Neuron (in vitro differentiated cells): ENCODE data around the gene DPP4.

Experiments used
- H2AFZ ChIP-seq: one replicate; pipeline ENCODE4 v1.6.1; 2013; ENCODE audit warnings: low read depth, mild to moderate bottlenecking, inconsistent platforms, low read length, moderate library complexity
- H3K27me3 ChIP-seq: one replicate; pipeline ENCODE4 v1.6.1; 2013; ENCODE audit warnings: low read length; ENCODE audit not compliant: insufficient read depth
- H3K36me3 ChIP-seq: one replicate; pipeline ENCODE4 v1.6.1; 2013; ENCODE audit warnings: low read length; ENCODE audit not compliant: insufficient read depth
- H3K4me1 ChIP-seq: one replicate; pipeline ENCODE4 v1.6.1; 2013; ENCODE audit warnings: low read length; ENCODE audit not compliant: insufficient read depth
- H3K4me3 ChIP-seq: 2 replicates; pipeline ENCODE4 v1.5.1; 2013; ENCODE audit warnings: mild to moderate bottlenecking, low read length, moderate library complexity
- H3K9me3 ChIP-seq: one replicate; pipeline ENCODE4 v1.6.1; 2013; ENCODE audit warnings: low read length

The DPP4 gene

DNA sequence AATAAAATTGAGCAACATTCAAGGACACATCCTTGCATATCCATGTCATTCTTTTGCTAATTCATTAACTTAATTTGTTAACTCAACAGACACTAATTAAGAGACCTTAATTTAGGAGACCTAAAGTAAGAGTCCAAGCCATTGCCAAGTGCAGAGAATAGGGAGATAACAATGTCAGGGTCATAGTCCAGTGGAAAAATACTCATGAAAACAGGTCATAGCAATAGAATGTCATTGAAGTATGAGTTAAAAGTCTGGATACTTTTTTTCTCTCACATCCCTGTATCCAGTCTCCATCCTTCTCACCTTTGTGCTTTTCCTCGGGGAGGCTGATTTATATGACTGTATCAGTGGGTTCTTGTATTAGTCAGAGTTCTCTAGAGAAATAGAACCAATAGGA, 26.6 kb upstream of the DPP4 start:
- Histone ChIP-seq H3K4me3 (no peak overlapping the region), H3K27me3 (no peaks in the 10 kb centered on the region), H3K36me3 (no peaks in the 10 kb centered on the region), H2AFZ (no peak overlapping the region), H3K9me3 (no peaks in the 10 kb centered on the region), H3K4me1 (no peaks in the 10 kb centered on the region)

DNA sequence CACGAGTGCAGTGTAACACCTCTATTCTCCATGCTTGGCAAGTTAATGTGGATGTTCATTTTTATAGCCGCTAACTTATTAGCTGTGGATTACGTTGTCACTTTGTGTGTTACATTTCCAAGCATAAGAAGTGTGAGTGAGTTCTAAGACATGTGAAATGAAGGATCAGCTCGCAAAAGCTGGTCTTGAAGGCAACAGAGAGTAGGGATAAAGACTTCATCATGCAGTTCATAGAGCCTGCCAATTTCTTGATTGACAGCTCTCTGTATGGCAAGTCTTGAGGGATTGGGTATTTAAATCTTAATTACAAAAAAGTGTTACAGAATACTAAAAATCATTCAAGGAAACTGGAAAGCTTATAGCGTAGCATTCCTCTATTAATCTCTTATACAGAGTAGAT, 25.8 kb upstream of the DPP4 start:
- Histone ChIP-seq H3K4me3 (no peak overlapping the region), H3K9me3 (no peaks in the 10 kb centered on the region), H3K36me3 (no peaks in the 10 kb centered on the region), H2AFZ (no peak overlapping the region), H3K4me1 (no peaks in the 10 kb centered on the region), H3K27me3 (no peaks in the 10 kb centered on the region)

- Histone ChIP-seq H3K27me3 (no peaks in the 10 kb centered on the region), H3K9me3 (no peaks in the 10 kb centered on the region), H3K36me3 (no peaks in the 10 kb centered on the region), H3K4me1 (no peaks in the 10 kb centered on the region), H2AFZ (no peak overlapping the region), H3K4me3 (no peak overlapping the region)
Measured at GRCh38 chr2:162092658-162093556, 18.9 kb upstream of the DPP4 start.

GRCh38 chr2:162092008-162092390, 18.0 kb upstream of the DPP4 start:
- Histone ChIP-seq H3K4me3 (no peak overlapping the region), H3K27me3 (no peaks in the 10 kb centered on the region), H2AFZ (no peak overlapping the region), H3K36me3 (no peaks in the 10 kb centered on the region), H3K4me1 (no peaks in the 10 kb centered on the region), H3K9me3 (no peaks in the 10 kb centered on the region)

DNA sequence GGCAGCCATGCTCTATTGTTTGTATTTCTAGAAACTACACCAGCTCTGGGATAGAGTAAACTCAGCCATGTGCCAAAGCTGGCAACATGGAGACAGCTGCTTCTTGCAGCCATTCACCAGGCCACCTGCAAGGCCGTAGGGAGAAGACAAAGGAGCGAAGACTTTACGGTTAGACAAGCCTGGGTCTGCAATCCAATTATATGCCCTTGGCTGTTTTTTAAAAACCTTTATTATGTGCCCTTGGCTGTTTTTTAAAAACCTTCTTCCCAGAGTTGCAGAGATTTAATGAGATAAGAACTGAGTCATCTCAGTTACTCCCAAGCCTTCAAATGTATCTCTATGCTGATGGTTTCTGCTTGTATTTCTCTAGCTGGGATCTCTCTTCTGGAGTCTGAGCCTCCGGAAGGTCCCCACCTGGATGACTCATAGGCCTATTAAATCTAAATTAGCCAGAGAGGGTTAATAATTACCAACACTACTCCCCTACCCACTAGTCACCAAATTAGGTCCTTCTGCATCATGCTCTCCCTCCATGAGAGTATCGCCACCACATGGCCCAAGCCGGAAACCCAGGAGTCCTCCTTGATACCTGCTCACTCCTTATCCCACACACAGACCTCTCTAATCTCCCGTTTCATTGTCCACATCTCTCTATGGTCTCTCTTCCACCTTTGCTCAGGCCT, 17.5 kb upstream of the DPP4 start:
- H3K36me3 ChIP-seq: no peaks in the 10 kb centered on the region
- H3K4me1 ChIP-seq: no peaks in the 10 kb centered on the region
- H2AFZ ChIP-seq: no peak overlapping the region
- H3K4me3 ChIP-seq: no peak overlapping the region
- H3K27me3 ChIP-seq: no peaks in the 10 kb centered on the region
- no peaks in the 10 kb centered on the region for H3K9me3 ChIP-seq

GRCh38 chr2:162090109-162090508, 16.1 kb upstream of the DPP4 start:
- Histone ChIP-seq H3K4me3 (no peak overlapping the region), H3K4me1 (no peaks in the 10 kb centered on the region), H3K27me3 (no peaks in the 10 kb centered on the region), H3K36me3 (no peaks in the 10 kb centered on the region), H3K9me3 (no peaks in the 10 kb centered on the region), H2AFZ (no peak overlapping the region)

DNA sequence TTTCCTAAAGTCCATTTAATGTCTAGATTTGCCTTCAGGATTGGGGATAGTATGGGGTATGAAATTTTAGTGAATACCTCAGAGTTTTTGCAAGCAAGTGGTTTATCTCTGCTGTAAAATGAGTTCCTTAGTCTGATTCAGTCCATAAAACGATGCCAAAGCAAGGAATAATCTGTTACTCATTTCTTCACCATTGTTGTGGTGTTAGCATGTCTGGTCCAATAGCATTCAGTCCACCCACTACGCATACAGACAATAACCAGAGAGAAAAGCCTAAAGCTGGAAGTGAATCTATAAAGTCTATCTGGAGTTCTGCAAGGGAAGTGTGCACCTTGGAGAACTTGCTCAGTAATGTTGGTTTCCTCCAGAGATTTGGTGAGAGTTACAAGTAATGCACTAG, 12.9 kb upstream of the DPP4 start:
- Histone ChIP-seq H2AFZ (no peak overlapping the region), H3K27me3 (no peaks in the 10 kb centered on the region), H3K36me3 (no peaks in the 10 kb centered on the region), H3K4me1 (no peaks in the 10 kb centered on the region), H3K4me3 (no peak overlapping the region), H3K9me3 (no peaks in the 10 kb centered on the region)

DNA sequence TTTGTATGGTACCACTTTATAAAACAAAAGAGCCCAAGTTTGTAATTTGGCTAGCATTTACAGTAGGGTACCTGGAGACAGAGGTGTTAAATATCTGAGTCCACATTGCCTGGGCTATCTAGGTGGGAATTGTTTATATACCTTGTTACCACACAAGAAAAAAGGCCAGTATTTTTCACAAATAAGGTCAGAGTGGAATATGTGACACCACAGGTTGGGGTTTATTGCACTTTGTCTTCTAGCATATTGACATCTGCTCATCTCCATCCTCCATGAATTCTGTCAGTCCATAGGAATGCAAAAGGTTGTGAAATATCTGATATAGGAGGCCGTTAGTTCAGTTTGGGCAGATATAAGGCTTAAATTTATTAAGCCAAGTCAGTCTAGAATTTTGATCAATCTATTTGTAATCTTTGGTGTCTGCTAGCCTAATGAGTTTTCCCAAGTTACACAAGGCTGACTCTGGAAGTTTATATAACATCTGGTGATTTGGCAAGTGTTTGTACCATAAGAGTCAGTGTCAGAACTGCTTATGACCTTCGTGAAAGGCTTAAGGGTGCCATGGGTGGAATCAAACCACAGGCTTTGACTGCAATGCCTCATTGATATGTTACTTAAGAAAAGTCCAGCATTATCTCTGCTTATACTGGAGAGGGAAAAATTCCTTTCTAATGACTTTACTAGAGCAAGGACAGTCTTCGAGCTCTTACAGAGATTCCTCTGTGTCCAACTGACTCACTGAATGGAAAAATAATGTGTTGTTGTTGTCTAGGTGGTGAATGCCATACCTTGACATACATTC, 11.3 kb upstream of the DPP4 start:
- H2AFZ ChIP-seq: no peak overlapping the region
- no peaks in the 10 kb centered on the region for H3K36me3 ChIP-seq
- H3K27me3 ChIP-seq: no peaks in the 10 kb centered on the region
- no peak overlapping the region for H3K4me3 ChIP-seq
- H3K9me3 ChIP-seq: no peaks in the 10 kb centered on the region
- H3K4me1 ChIP-seq: no peaks in the 10 kb centered on the region

DNA sequence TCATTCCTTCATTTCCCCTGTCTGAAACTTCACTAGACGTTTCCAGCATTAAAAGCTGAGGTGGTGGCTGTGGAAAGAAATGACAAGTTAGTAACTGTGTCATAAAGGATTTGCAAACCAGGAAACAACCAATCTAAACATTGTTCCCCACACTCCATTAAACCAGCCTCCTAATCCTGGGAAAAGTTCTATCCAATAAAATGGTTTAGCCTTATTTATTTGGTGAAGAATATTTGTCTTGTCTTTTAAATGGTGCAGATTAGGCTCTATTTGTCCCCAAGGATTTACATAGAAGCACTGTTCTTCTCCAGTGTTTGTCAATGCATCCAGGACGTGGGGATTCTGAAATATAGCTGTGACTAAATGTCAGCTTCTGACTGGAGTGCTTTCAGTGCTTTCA, 10.5 kb upstream of the DPP4 start:
- no peaks in the 10 kb centered on the region for H3K9me3 ChIP-seq
- no peaks in the 10 kb centered on the region for H3K4me1 ChIP-seq
- H3K36me3 ChIP-seq: no peaks in the 10 kb centered on the region
- H2AFZ ChIP-seq: no peak overlapping the region
- H3K4me3 ChIP-seq: no peak overlapping the region
- no peaks in the 10 kb centered on the region for H3K27me3 ChIP-seq

DNA sequence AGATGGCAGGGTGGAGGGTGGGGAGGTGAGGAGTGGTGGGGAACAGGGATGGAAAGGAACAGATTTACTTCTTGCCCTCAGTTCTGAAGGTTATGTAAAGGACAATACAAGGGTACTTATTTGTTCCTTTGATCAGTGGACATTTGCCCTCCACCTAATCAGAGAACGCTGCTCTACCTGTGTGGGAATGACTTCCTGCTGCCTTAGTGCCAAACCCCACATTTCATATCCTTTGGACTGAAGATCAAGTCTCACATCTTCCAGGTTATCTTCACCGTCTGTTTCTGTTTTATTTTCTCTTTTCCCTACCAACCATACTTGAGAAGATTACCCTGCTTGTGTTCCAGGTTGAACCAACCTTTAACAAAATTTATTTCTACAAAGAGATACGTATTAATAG, 8.7 kb upstream of the DPP4 start:
- Histone ChIP-seq H3K4me1 (no peaks in the 10 kb centered on the region), H3K36me3 (no peaks in the 10 kb centered on the region), H3K9me3 (peaks cover 2% of the 10 kb centered on the region), H3K4me3 (no peak overlapping the region), H2AFZ (no peak overlapping the region), H3K27me3 (no peaks in the 10 kb centered on the region)

GRCh38 chr2:162082036-162082435, 8.0 kb upstream of the DPP4 start:
- no peaks in the 10 kb centered on the region for H3K4me1 ChIP-seq
- no peaks in the 10 kb centered on the region for H3K36me3 ChIP-seq
- H3K4me3 ChIP-seq: no peak overlapping the region
- peaks cover 2% of the 10 kb centered on the region for H3K9me3 ChIP-seq
- H2AFZ ChIP-seq: no peak overlapping the region
- H3K27me3 ChIP-seq: no peaks in the 10 kb centered on the region

DNA sequence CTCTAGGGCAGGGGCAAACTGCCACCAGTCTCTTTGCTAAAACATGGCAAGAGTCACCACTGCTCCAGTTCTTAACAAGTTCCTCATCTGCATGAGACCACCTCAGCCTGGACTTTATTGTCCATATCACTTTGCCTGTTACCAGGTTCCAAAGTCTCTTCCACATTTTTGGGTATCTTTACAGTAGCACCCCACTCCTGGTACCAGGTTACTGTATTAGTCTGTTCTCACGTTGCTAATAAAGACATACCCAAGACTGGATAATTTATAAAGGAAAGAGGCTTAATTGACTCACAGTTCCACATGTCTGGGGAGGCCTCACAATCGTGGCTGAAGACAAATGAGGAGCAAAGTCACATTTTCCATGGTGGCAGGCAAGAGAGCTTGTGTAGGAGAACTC, 5.5 kb upstream of the DPP4 start:
- Histone ChIP-seq H2AFZ (no peak overlapping the region), H3K9me3 (peaks cover 2% of the 10 kb centered on the region), H3K36me3 (no peaks in the 10 kb centered on the region), H3K4me3 (no peak overlapping the region), H3K4me1 (peaks cover under 1% of the 10 kb centered on the region), H3K27me3 (peaks cover 15% of the 10 kb centered on the region)

DNA sequence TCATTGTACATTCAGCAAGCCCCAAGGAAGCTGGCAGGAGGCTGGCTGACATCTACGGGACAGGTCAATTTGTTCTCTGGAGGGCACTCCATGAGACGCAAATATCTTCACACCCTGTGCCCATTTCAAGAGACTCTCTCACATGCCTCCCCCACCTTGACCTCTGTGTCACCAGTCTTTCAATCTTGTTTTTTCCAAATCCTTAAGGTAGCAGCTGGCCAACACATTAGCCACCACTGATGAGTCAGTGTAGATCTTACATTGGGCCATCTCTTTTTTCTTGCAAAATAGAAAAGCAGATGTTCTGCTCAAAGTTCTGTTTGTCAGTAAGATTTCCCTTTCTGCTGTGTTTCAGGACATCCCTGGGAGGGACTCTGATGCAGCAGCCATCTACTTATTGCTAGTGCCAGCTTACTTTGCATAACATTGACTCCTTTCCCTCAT, 1.7 kb upstream of the DPP4 start:
- H2AFZ ChIP-seq: no peak overlapping the region
- no peak overlapping the region for H3K4me3 ChIP-seq
- H3K4me1 ChIP-seq: peaks cover 7% of the 10 kb centered on the region
- H3K9me3 ChIP-seq: peaks cover 5% of the 10 kb centered on the region
- H3K27me3 ChIP-seq: peaks cover 35% of the 10 kb centered on the region
- H3K36me3 ChIP-seq: no peaks in the 10 kb centered on the region
